Activated T-cell treated with anti-CD3 and anti-CD28 coated beads, Interleukin-2, amount 50 U/mL, for 72 hours (primary cell): ENCODE measurements around the gene ANKRD23. TPM values are rescaled to one million over a fixed set of nuclear protein-coding genes. Genes with fewer than 3 reads are reported as not detected.
A peak's percentile ranks its signal among the peaks of the same experiment; 100 is the strongest.

ENCODE experiments used
- ATAC-seq, 2 donors: fragments of 150-1000 bp; cut with Tn5 transposase; replicated peaks in 1 of 2; 2 replicates each; pipeline ENCODE4 v1.10.0; 2021; ENCODE audit warnings: moderate library complexity in 2 of 2, mild to moderate bottlenecking in 1 of 2
- DNase-seq, 2 donors: peaks; one replicate each; pipeline ENCODE4 v3.0.0; 2021 to 2022; ENCODE audit warnings: mixed read lengths in 1 of 2
- H3K27ac Mint-ChIP-seq: one replicate; pipeline ENCODE4 v1.8.0; 2022; ENCODE audit warnings: mild to moderate bottlenecking, moderate library complexity, mixed read lengths
- H3K27me3 Mint-ChIP-seq: one replicate; pipeline ENCODE4 v1.8.0; 2022; ENCODE audit warnings: low read depth, mixed read lengths
- H3K36me3 Mint-ChIP-seq, 2 donors: one replicate each; pipeline ENCODE4 v1.8.0; 2022; ENCODE audit warnings: mixed read lengths in 2 of 2, mild to moderate bottlenecking in 1 of 2; ENCODE audit not compliant: insufficient read depth in 2 of 2
- H3K4me1 Mint-ChIP-seq: one replicate; pipeline ENCODE4 v1.8.0; 2022; ENCODE audit warnings: low read depth, mixed read lengths
- H3K4me3 Mint-ChIP-seq, 2 donors: one replicate each; pipeline ENCODE4 v1.8.0; 2022; ENCODE audit warnings: mild to moderate bottlenecking in 2 of 2, mixed read lengths in 2 of 2, moderate library complexity in 2 of 2
- H3K9me3 Mint-ChIP-seq, 2 donors: one replicate each; pipeline ENCODE4 v1.8.0; 2022; ENCODE audit warnings: mixed read lengths in 2 of 2
- total RNA-seq, 2 donors: library from RNA; stranded (reverse); gene quantifications; one replicate each; pipeline ENCODE4 v1.2.3, GENCODE V29; 2022

ANKRD23 gene
- total RNA-seq, 2 donors from 2014 or later = 4.4 to 5.7 TPM

DNA sequence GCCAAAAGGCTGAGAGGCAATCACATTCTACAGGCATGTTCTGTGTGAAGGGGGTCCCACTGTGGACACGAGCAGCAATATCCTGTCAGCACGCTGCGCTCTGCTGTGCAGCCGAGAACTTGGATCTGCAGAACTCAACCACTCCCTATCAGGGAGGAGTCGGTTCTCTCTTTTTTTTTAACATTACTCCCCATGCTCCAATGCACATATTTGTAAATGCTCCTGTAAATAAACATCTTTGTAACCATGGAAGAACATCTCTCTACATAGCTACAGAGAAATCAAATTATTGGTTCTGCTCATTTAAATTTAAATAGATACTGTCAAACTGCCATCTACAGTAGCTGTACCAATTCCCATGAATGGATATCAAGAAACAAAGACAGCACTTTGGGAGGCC lies 3.0 kb upstream of the ANKRD23 start:
- Mint-ChIP-seq H3K4me1 (no peaks in the 10 kb centered on the region), H3K27me3 (no peaks in the 10 kb centered on the region), H3K4me3 (no peak overlapping the region), H3K9me3 (no peaks in the 10 kb centered on the region), H3K36me3 (peaks cover 0 to 14% of the 10 kb centered on the region in 2 donors), H3K27ac (no peak overlapping the region)
- no peak for DNase-seq
- no peak for ATAC-seq

DNA sequence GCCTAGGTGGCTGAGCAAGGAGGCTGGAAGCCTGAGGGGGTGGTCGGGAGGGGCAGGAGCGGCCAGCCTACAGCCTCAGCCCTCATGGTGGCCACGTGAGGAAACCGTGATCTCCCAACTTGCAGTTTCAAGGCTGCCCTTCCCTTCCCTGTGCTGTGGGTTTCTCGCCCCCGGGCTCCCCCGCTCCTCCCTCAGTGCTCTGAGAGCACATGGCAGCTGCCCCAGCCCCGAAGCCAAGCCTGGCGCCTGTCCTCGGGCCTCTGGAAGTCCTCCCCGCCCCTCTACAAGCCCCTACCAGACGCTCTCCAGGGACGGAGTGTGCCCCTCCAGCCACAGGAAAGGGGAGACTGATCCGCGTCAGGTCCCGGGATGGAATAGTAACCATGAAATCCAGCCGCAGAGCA lies 586 bp upstream of the ANKRD23 start:
- Mint-ChIP-seq H3K36me3 (peaks cover 2 to 7% of the 10 kb centered on the region in 2 donors), H3K4me1 (peaks cover 9% of the 10 kb centered on the region), H3K27ac (no peak overlapping the region), H3K27me3 (no peaks in the 10 kb centered on the region), H3K9me3 (no peaks in the 10 kb centered on the region), H3K4me3 (no peak overlapping the region)
- ATAC-seq (no peak), DNase-seq (no peak)

GRCh38 chr2:96842600-96842999 lies 1.2 kb downstream of the ANKRD23 start:
- Mint-ChIP-seq H3K27ac (no peak overlapping the region), H3K9me3 (no peaks in the 10 kb centered on the region), H3K27me3 (no peaks in the 10 kb centered on the region), H3K4me1 (peaks cover 13% of the 10 kb centered on the region), H3K36me3 (peaks cover 2 to 7% of the 10 kb centered on the region in 2 donors), H3K4me3 (no peak overlapping the region)
- ATAC-seq (no peak), DNase-seq (no peak)

GRCh38 chr2:96841701-96842495 lies 1.9 kb downstream of the ANKRD23 start:
- Mint-ChIP-seq H3K4me1 (peaks cover 13% of the 10 kb centered on the region), H3K27ac (peak overlapping the region; percentile 75)

DNA sequence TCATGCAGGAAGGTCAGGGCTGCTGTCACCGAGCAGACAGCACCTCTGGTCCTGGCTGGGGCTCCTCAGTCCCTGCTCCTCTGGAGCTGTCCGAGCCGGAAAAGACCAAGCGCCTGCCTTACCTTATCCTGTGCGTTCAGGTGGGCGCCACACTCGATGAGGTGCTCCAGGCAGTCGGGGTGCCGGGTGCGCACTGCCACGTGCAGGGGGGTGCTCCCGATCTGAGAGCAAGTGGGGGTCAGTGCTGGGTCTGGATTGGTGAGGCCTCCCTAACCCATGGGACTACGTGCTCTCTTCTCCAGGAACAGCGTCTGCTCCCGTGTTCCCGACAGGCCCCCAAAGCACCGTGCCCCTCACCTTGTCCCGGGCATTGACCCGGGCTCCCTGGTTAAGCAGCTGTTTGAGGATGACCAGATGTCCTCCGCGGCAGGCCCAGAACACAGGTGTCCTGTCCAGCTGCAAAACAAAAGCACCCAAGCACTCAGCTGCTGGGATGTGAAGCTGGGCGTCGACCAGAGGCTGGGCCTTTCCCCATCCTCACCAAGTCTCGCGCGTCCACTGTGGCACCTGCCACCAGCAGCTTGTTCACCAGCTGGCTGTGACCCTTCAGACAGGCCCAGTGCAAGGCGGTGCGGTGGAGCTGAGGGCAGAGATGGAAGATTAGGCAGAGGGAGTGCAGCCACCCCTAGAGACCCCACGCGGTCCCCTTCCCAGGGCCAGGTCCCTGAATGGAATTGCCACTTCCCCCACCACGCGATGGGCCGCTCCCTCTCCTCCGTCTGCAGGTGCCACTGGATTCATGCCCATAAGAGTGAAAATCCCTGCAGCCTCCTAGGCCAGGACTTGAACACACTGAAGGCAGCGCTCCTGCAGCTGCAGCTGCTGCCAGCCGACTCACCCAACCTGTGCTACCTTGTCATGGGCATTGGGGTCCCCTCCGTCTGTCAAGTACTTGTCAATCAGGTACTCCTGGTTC lies 3.7 kb downstream of the ANKRD23 start:
- Mint-ChIP-seq H3K36me3 (peaks cover 0 to 2% of the 10 kb centered on the region in 2 donors), H3K9me3 (no peaks in the 10 kb centered on the region), H3K4me1 (peaks cover 13% of the 10 kb centered on the region), H3K4me3 (peak overlapping the region; percentile 28 to 34), H3K27me3 (no peaks in the 10 kb centered on the region), H3K27ac (no peak overlapping the region)
- ATAC-seq = no peak
- no peak for DNase-seq

More at GRCh38 chr2:96841701-96842495, 1.9 kb downstream of the ANKRD23 start:
- Mint-ChIP-seq H3K36me3 (peaks cover 1 to 2% of the 10 kb centered on the region in 2 donors), H3K27me3 (no peaks in the 10 kb centered on the region), H3K4me3 (no peak overlapping the region), H3K9me3 (no peaks in the 10 kb centered on the region)
- DNase-seq (no peak), ATAC-seq (no peak)

DNA sequence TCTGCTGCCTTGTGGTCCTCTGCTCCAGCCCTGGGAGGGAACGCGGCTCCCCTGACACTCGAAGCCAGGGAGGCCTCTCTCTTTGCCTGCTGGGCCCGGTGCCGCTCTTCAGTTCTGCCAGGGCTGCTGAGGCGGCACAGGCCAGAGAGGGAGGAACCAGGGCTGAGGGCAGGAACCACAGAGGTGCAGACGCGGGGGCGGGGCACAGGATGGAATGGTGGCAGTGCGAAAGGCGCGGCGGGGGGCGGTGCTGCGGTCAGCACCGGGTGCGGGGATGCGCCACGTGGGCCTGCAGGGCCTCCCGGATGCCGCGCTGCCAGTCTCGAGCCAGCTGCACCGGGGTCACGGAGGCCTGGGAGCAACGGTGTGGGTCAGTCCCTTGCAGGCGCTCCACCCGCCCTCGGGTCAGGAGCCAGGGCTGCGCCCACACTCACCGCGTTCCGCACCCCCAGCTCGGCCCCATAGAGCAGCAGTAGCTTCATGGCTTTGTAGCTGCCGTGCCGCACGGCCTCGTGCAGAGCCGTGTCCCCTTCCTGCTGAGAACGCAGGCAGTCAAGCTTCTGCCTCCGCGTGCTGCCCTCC lies 4.4 kb downstream of the ANKRD23 start:
- H3K9me3 Mint-ChIP-seq = no peaks in the 10 kb centered on the region
- DNase-seq = peak; percentile 85 to 88
- H3K4me1 Mint-ChIP-seq = peaks cover 13% of the 10 kb centered on the region
- peak overlapping the region; percentile 34 to 75 for H3K4me3 Mint-ChIP-seq
- peak; percentile 94 to 95 for ATAC-seq
- peaks cover 0 to 2% of the 10 kb centered on the region in 2 donors for H3K36me3 Mint-ChIP-seq
- H3K27ac Mint-ChIP-seq = peak overlapping the region; percentile 28
- H3K27me3 Mint-ChIP-seq = no peaks in the 10 kb centered on the region

DNA sequence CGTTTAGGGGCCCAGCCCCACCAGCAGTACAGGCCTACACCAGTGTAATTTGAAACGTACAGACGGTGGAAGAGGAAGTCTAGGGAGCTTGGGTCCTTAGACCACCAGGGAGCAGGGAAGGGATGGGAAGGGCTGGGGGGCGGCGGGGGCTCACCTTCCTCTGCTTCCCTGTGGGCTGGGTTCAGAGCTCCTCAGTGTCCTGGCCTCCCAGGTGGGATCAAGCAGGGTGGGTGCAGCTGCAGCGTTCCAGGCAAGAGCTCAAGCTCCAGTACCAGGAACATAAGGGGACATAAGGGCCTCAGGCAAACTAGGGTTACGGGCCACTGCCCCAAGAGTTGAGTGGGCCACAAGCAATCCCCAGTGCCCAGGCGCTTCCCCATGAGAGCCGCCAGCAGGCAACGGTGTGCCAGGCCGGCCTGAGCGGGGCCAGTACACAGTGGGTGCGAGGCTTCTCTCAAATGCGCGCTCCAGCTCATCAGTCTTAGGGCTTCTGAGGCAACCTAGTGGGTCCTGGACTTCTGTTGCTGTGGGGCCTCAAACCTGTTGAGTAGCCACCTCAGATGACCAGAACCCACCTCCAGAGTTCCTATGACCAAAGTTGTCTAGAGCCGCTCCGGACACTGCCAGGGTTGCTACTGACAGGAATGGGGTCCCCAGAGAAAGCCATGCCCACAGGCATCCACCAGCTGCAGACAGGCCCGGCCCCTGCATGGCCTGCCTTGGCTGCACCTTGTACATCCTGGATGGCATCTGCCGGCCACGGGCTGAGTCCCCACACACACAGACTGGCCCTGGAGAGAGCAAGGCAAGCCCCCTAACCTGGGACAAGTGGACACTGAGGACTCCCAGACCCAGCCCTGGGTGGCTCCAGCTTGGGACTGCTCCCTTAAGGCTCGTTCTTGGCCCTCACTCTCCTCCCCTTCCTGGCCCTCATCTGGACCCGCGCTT lies 5.2 kb downstream of the ANKRD23 start:
- Mint-ChIP-seq H3K27me3 (no peaks in the 10 kb centered on the region), H3K9me3 (no peaks in the 10 kb centered on the region), H3K36me3 (peaks cover 0 to 2% of the 10 kb centered on the region in 2 donors), H3K27ac (peak overlapping the region; percentile 28), H3K4me1 (peaks cover 13% of the 10 kb centered on the region), H3K4me3 (peak overlapping the region; percentile 33 to 75)
- no peak for DNase-seq
- ATAC-seq = peak in 1 of 2 donors; percentile 5

- peaks cover 2% of the 10 kb centered on the region in 2 donors for H3K36me3 Mint-ChIP-seq
- no peak overlapping the region for H3K4me3 Mint-ChIP-seq
These were observed 6.2 kb downstream of the ANKRD23 start for GRCh38 chr2:96837575-96837974.

DNA sequence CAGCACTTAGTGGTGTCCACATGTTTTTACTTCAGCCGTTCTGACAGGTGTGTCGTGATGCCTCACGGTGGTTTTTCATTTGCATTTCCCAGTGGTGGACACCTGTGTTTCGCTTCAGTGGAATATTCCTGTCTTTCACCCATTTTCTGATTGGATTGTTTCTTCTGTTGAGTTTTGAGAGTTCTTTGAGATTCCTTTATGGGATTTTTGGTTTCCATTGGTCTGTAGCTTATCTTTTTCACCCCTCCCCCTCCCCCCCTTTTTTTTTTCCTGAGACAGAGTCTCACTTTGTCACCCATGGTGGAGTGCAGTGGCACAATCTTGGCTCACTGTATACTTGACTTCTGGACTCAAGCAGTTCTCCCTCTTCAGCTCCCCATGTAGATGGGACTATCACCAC lies 8.0 kb downstream of the ANKRD23 start:
- H3K4me3 Mint-ChIP-seq = no peak overlapping the region
- H3K4me1 Mint-ChIP-seq = peaks cover 13% of the 10 kb centered on the region
- no peaks in the 10 kb centered on the region for H3K9me3 Mint-ChIP-seq
- H3K27me3 Mint-ChIP-seq = no peaks in the 10 kb centered on the region
- no peak overlapping the region for H3K27ac Mint-ChIP-seq
- ATAC-seq (no peak), DNase-seq (no peak)
- peaks cover 0 to 5% of the 10 kb centered on the region in 2 donors for H3K36me3 Mint-ChIP-seq

More at GRCh38 chr2:96837575-96837974, 6.2 kb downstream of the ANKRD23 start:
- H3K4me1 Mint-ChIP-seq = peaks cover 13% of the 10 kb centered on the region
- no peaks in the 10 kb centered on the region for H3K27me3 Mint-ChIP-seq
- no peak overlapping the region for H3K27ac Mint-ChIP-seq
- no peak for ATAC-seq
- no peak for DNase-seq
- no peaks in the 10 kb centered on the region for H3K9me3 Mint-ChIP-seq

GRCh38 chr2:96832754-96833507 lies 10.9 kb downstream of the ANKRD23 start:
- no peak for DNase-seq
- ATAC-seq = no peak
- Mint-ChIP-seq H3K27me3 (no peaks in the 10 kb centered on the region), H3K36me3 (peaks cover 4 to 17% of the 10 kb centered on the region in 2 donors), H3K9me3 (no peaks in the 10 kb centered on the region), H3K4me1 (no peaks in the 10 kb centered on the region), H3K4me3 (no peak overlapping the region), H3K27ac (no peak overlapping the region)

- peaks cover 4 to 17% of the 10 kb centered on the region in 2 donors for H3K36me3 Mint-ChIP-seq
These were observed 11.4 kb downstream of the ANKRD23 start for GRCh38 chr2:96832408-96832753.

More at GRCh38 chr2:96832408-96832753, 11.4 kb downstream of the ANKRD23 start:
- no peaks in the 10 kb centered on the region for H3K4me1 Mint-ChIP-seq
- no peak for DNase-seq
- no peaks in the 10 kb centered on the region for H3K9me3 Mint-ChIP-seq
- H3K27me3 Mint-ChIP-seq = no peaks in the 10 kb centered on the region
- H3K4me3 Mint-ChIP-seq = no peak overlapping the region
- no peak for ATAC-seq
- no peak overlapping the region for H3K27ac Mint-ChIP-seq
